ENCODE results near the gene ENTHD1. TPM values are rescaled to one million over a fixed set of nuclear protein-coding genes. Genes with fewer than 3 reads are reported as not detected.

ENTHD1 gene
- total and polyA plus RNA-seq, 2 of the 8 experiments (the other 6 are each of a cell fraction or from before 2014, with no cell fraction given) = not detected

GRCh38 chr22:39706376-39707140, 187.0 kb downstream of the ENTHD1 start:
- Histone ChIP-seq H3K4me2 (ENCODE audit: insufficient read depth in 1 of 2, low read depth in 2 of 2, low read length in 2 of 2) (no peak overlapping the region), H4K91ac (replicated peaks; ENCODE audit: insufficient read length, low read length) (no peak overlapping the region), H2BK15ac (ENCODE audit: low read length) (no peak overlapping the region), H3K9me3 (ENCODE audit: insufficient read depth in 2 of 2, low read depth in 1 of 2, low read length in 1 of 2) (no peaks in the 10 kb centered on the region), H4K20me1 (replicated peaks in 1 of 2; ENCODE audit: control insufficient read depth in 1 of 2, insufficient read depth in 2 of 2, low read length in 2 of 2) (no peaks in the 10 kb centered on the region), H3K27ac (ENCODE audit: low read depth, low read length) (no peak overlapping the region), H2BK120ac (replicated peaks; ENCODE audit: low read depth, low read length) (no peak overlapping the region), H3K18ac (ENCODE audit: extremely low read depth, low read length) (no peak overlapping the region), H3K4ac (replicated peaks; ENCODE audit: insufficient read length, low read depth, low read length) (no peak overlapping the region), H2AFZ (ENCODE audit: low read length) (0 out of 2 replicates have a peak overlapping the region, but pooled peaks have one; percentile 80), H3K79me1 (ENCODE audit: low read depth, low read length) (no peaks in the 10 kb centered on the region), H3K23me2 (ENCODE audit: low read depth, low read length) (no peaks in the 10 kb centered on the region), H3K27me3 (replicated peaks in 1 of 4; ENCODE audit: control insufficient read depth in 3 of 4, extremely low read depth in 1 of 4, insufficient read depth in 3 of 4, low read length in 3 of 4) (no peaks in the 10 kb centered on the region; a peak in 1 of 7 replicates), H3K9ac (replicated peaks in 1 of 4; ENCODE audit: extremely low read depth in 1 of 4, low read depth in 3 of 4, low read length in 3 of 4) (no peak overlapping the region), H3K56ac (replicated peaks; ENCODE audit: insufficient read length, low read depth, low read length) (no peak overlapping the region), H4K8ac (ENCODE audit: extremely low read depth, insufficient read depth, low read length) (no peak overlapping the region), H2BK20ac (ENCODE audit: low read length) (peak overlapping the region; percentile 80; the same call in 1 of the 2 replicates), H3K4me3 (ENCODE audit: extremely low read depth in 1 of 4, insufficient read depth in 2 of 4, low read depth in 3 of 4, low read length in 4 of 4) (no peak overlapping the region), H2BK12ac (ENCODE audit: low read depth, low read length) (0 out of 2 replicates have a peak overlapping the region, but pooled peaks have one; percentile 75), H4K5ac (ENCODE audit: insufficient read length, low read depth, low read length) (no peak overlapping the region), H3K79me2 (ENCODE audit: control insufficient read depth in 1 of 2, insufficient read depth in 2 of 2, low read length in 2 of 2) (no peaks in the 10 kb centered on the region), H3K14ac (ENCODE audit: insufficient read length) (no peak overlapping the region), H3K36me3 (ENCODE audit: control insufficient read depth in 2 of 4, insufficient read depth in 4 of 4, low read length in 3 of 4) (no peaks in the 10 kb centered on the region), H2AK5ac (ENCODE audit: low read depth, low read length) (no peak overlapping the region), H3K4me1 (replicated peaks in 1 of 4; ENCODE audit: control insufficient read depth in 3 of 4, insufficient read depth in 4 of 4, low read length in 3 of 4) (peaks cover 0 to 6% (median 3%) of the 10 kb centered on the region in 4 experiments; a peak in 3 of 7 replicates), H3K23ac (ENCODE audit: insufficient read length) (no peak overlapping the region), H2BK5ac (ENCODE audit: low read depth, low read length) (no peak overlapping the region)
- no peak for DNase-seq (ENCODE audit: low read depth in 1 of 2, low spot score in 2 of 2)
- no peak for FAIRE-seq
- 77% methylated on average over 27 of the region's 27 CpGs; no CpG with 5 or more reads in 1 of the 2 experiments for WGBS, 2 experiments (ENCODE audit: extremely low coverage in 1 of 2, insufficient coverage in 1 of 2, insufficient read length in 1 of 2, insufficient replicate concordance in 2 of 2, low coverage in 1 of 2, low lambda C conversion rate in 2 of 2, missing lambda C conversion rate in 1 of 2)
- TF ChIP-seq RXRA (IDR thresholded peaks at IDR 0.05; ENCODE audit: insufficient read depth, low read depth, low read length) (no peak), TBP (IDR thresholded peaks at IDR 0.05; ENCODE audit: low read depth, low read length) (no peak), EP300 (IDR thresholded peaks at IDR 0.05; ENCODE audit: borderline replicate concordance in 1 of 2, low read depth in 2 of 2, low read length in 2 of 2) (no peak), TEAD4 (IDR thresholded peaks at IDR 0.05; ENCODE audit: low read depth, low read length) (no peak), RAD21 (IDR thresholded peaks at IDR 0.05 in 1 of 2, conservative IDR thresholded peaks at IDR 0.05 in 1 of 2; ENCODE audit: low read depth in 2 of 2, low read length in 2 of 2) (no peak), CREB1 (IDR thresholded peaks at IDR 0.05) (no peak), CTCF (IDR thresholded peaks at IDR 0.05; ENCODE audit: control extremely low read depth in 1 of 3, insufficient read depth in 1 of 3, low read depth in 1 of 3, low read length in 3 of 3) (no peak), ASH2L (IDR thresholded peaks at IDR 0.05; ENCODE audit: low read length) (no peak), SP2 (IDR thresholded peaks at IDR 0.05; ENCODE audit: low read length) (no peak)
- ChIA-PET POLR2A (ENCODE audit: partially characterized antibody) (interaction anchor here (0.9 kb wide), 1 partner anchor 23 kb away, joined by 3 read pairs; no protein-coding TSS in a partner anchor), CTCF (ENCODE audit: partially characterized antibody) (interaction anchor here (0.6 to 1.6 kb wide), 5 partner anchors 17 to 55 kb away, joined by 3 to 4 read pairs (median 3); no protein-coding TSS in a partner anchor)

All from H1 (cell line).